ENCODE results near the gene TMEM43. TPM values are rescaled to one million over a fixed set of nuclear protein-coding genes. Genes with fewer than 3 reads are reported as not detected.

The TMEM43 gene
- total and polyA plus RNA-seq, 4 donors, result 44.3 to 104 (median 74.5) TPM

DNA sequence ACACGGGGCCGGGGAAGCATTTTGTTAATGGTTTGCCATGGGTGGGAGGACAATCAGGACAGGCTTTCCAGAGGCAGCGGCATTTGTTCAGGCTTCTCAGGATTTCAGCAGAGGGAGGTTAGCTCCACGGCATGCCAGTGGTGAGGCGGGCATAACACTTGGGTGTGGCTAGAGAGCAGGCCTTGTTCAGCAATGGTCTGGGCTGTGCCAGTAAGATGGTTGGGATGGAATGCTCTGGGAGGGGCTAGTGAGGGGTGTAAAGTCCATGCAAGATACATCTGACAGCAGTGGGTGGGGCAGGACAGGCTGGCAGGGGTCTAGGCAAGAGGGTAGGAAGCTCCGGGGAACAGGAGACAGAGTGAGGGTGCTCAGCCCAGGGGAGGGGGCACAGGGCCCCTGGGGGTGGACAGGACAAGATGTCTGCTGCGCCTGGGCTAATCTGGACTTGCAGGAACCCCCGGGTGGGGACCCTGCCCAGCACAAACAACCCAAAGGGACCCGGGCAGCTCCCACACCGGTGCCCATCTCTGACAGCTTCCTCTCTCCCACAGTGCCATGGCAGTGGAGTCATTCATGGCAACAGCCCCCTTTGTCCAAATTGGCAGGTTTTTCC is 8.4 kb downstream of the TMEM43 start:
- H3K27me3 ChIP-seq (ENCODE audit: control insufficient read depth in 3 of 3, insufficient read depth in 3 of 3, low read length in 2 of 3), result no peaks in the 10 kb centered on the region
- peaks cover 40 to 78% (median 61%) of the 10 kb centered on the region in 4 donors for H3K36me3 ChIP-seq (ENCODE audit: control insufficient read depth in 4 of 4, insufficient read depth in 4 of 4, low read length in 4 of 4)
- ATAC-seq (ENCODE audit: insufficient read depth, low FRiP score) (no peak), DNase-seq (no peak)
- peaks cover 0 to 4% (median 0%) of the 10 kb centered on the region in 5 donors for H3K4me1 ChIP-seq (ENCODE audit: control insufficient read depth in 5 of 5, insufficient read depth in 5 of 5, low read length in 5 of 5)
- WGBS, 2 donors, result 94 to 95% methylated on average over 10 of the region's 10 CpGs
- H3K4me3 ChIP-seq, result no peak overlapping the region
- no peaks in the 10 kb centered on the region for H3K9me3 ChIP-seq (ENCODE audit: control insufficient read depth in 4 of 4, insufficient read depth in 3 of 4, low read length in 3 of 4)
- TF ChIP-seq, protein P1, sequence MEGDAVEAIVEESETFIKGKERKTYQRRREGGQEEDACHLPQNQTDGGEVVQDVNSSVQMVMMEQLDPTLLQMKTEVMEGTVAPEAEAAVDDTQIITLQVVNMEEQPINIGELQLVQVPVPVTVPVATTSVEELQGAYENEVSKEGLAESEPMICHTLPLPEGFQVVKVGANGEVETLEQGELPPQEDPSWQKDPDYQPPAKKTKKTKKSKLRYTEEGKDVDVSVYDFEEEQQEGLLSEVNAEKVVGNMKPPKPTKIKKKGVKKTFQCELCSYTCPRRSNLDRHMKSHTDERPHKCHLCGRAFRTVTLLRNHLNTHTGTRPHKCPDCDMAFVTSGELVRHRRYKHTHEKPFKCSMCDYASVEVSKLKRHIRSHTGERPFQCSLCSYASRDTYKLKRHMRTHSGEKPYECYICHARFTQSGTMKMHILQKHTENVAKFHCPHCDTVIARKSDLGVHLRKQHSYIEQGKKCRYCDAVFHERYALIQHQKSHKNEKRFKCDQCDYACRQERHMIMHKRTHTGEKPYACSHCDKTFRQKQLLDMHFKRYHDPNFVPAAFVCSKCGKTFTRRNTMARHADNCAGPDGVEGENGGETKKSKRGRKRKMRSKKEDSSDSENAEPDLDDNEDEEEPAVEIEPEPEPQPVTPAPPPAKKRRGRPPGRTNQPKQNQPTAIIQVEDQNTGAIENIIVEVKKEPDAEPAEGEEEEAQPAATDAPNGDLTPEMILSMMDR (IDR thresholded peaks at IDR 0.05; ENCODE audit: control extremely low read depth, extremely low read depth), result no peak
- H3K9ac ChIP-seq (ENCODE audit: insufficient read depth in 1 of 2, low read length in 2 of 2), result no peak overlapping the region
- H3K27ac ChIP-seq (ENCODE audit: low read depth in 1 of 2, low read length in 1 of 2), result no peak overlapping the region

DNA sequence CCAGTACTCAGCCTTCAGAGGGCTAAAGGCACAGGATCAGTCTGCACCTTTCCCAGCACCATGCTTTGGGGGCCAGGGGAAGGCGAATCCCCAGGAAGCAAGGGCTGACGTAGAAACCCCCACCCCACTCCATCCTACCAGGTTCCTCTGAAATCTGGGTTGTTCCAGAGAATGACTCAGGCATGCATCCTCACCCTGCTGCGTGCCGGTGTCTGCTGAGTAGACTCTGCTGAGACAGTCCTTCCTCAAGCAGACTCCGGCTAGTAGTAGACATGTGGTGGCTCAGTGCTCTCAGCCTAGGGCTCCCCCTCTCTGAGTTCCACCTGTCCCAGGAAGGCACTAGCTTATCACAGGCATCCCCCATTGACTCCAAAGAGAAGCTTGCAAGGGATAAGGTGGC is 9.0 kb downstream of the TMEM43 start:
- ATAC-seq (ENCODE audit: insufficient read depth, low FRiP score) (no peak), DNase-seq (no peak)
- Histone ChIP-seq H3K36me3 (ENCODE audit: control insufficient read depth in 4 of 4, insufficient read depth in 4 of 4, low read length in 4 of 4) (peaks cover 42 to 84% (median 58%) of the 10 kb centered on the region in 4 donors), H3K27ac (ENCODE audit: low read depth in 1 of 2, low read length in 1 of 2) (no peak overlapping the region), H3K4me3 (no peak overlapping the region), H3K27me3 (ENCODE audit: control insufficient read depth in 3 of 3, insufficient read depth in 3 of 3, low read length in 2 of 3) (no peaks in the 10 kb centered on the region), H3K9me3 (ENCODE audit: control insufficient read depth in 4 of 4, insufficient read depth in 3 of 4, low read length in 3 of 4) (no peaks in the 10 kb centered on the region), H3K4me1 (ENCODE audit: control insufficient read depth in 5 of 5, insufficient read depth in 5 of 5, low read length in 5 of 5) (peaks cover 0 to 4% (median 0%) of the 10 kb centered on the region in 5 donors), H3K9ac (ENCODE audit: insufficient read depth in 1 of 2, low read length in 2 of 2) (no peak overlapping the region)
- 92 to 96% methylated on average over 5 of the region's 5 CpGs for WGBS, 2 donors
- TF ChIP-seq, protein P1 (IDR thresholded peaks at IDR 0.05; ENCODE audit: control extremely low read depth, extremely low read depth), result no peak

DNA sequence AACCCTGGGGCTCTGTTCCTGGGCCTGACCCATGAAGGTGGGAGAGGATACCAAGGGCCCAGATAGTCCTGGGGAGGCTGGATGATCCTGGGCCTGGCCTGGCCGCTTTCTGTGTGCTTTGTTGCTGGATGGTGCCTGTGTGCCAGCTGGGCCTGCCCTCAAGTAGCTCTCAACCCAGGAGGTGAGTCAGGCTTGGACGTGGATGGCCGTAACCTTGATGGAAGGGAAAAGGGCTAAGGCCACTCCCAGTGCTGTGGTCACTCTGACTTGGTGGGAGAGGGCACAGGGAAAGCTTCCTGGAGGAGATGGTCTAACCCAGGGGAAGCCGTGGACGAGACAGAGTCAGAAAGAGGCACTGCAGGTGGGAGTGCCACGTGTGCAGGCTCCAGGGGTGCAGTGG is 9.4 kb downstream of the TMEM43 start:
- Histone ChIP-seq H3K4me3 (no peak overlapping the region), H3K36me3 (ENCODE audit: control insufficient read depth in 4 of 4, insufficient read depth in 4 of 4, low read length in 4 of 4) (peaks cover 44 to 88% (median 57%) of the 10 kb centered on the region in 4 donors), H3K9ac (ENCODE audit: insufficient read depth in 1 of 2, low read length in 2 of 2) (no peak overlapping the region)

More for the DNA sequence above, 9.4 kb downstream of the TMEM43 start:
- no peak overlapping the region for H3K27ac ChIP-seq (ENCODE audit: low read depth in 1 of 2, low read length in 1 of 2)
- ATAC-seq (ENCODE audit: insufficient read depth, low FRiP score), result no peak
- no peaks in the 10 kb centered on the region for H3K27me3 ChIP-seq (ENCODE audit: control insufficient read depth in 3 of 3, insufficient read depth in 3 of 3, low read length in 2 of 3)
- no peak for DNase-seq
- H3K9me3 ChIP-seq (ENCODE audit: control insufficient read depth in 4 of 4, insufficient read depth in 3 of 4, low read length in 3 of 4), result no peaks in the 10 kb centered on the region
- H3K4me1 ChIP-seq (ENCODE audit: control insufficient read depth in 5 of 5, insufficient read depth in 5 of 5, low read length in 5 of 5), result peaks cover 0 to 4% (median 0%) of the 10 kb centered on the region in 5 donors
- WGBS, 2 donors, result 88 to 92% methylated on average over 6 of the region's 6 CpGs
- TF ChIP-seq, protein P1 (IDR thresholded peaks at IDR 0.05; ENCODE audit: control extremely low read depth, extremely low read depth), result no peak

Data from lung (tissue), 12 donors.